ENCODE measurements around the gene TBC1D30. TPM values are rescaled to one million over a fixed set of nuclear protein-coding genes. Genes with fewer than 3 reads are reported as not detected.

Gene TBC1D30
- total RNA-seq, 1 experiment from 2014 or later: 3.6 TPM

GRCh38 chr12:64780531-64781279 lies 43.7 kb upstream of the TBC1D30 start (continued):
- TF ChIP-seq RELA (CRISPR knock-in tag; IDR thresholded peaks at IDR 0.05; ENCODE audit: borderline replicate concordance) (no peak), STAT6 (CRISPR knock-in tag; conservative IDR thresholded peaks at IDR 0.05; ENCODE audit: low read depth) (no peak), ATF6 (CRISPR knock-in tag; IDR thresholded peaks at IDR 0.05) (no peak), TP53 (CRISPR knock-in tag; IDR thresholded peaks at IDR 0.05) (peak; percentile 79), TCF7 (CRISPR knock-in tag; IDR thresholded peaks at IDR 0.05; ENCODE audit: low read depth) (peak; percentile 58), NR3C1 (CRISPR knock-in tag; conservative IDR thresholded peaks at IDR 0.05; ENCODE audit: low read depth) (no peak), JUN (CRISPR knock-in tag; IDR thresholded peaks at IDR 0.05) (0 out of 2 replicates have a peak, but pooled peaks have one; percentile 60), ZBTB43 (CRISPR knock-in tag; IDR thresholded peaks at IDR 0.05) (no peak), ARID4B (CRISPR knock-in tag; IDR thresholded peaks at IDR 0.05; ENCODE audit: borderline replicate concordance) (peak; percentile 8; the same call in 1 of the 2 replicates), USF1 (CRISPR knock-in tag; IDR thresholded peaks at IDR 0.05) (peak; percentile 34; the same call in 1 of the 2 replicates), ESRRA (CRISPR knock-in tag; IDR thresholded peaks at IDR 0.05; ENCODE audit: borderline replicate concordance) (peak; percentile 52; the same call in 1 of the 2 replicates), ZNF423 (CRISPR knock-in tag; IDR thresholded peaks at IDR 0.05) (peak; percentile 57; the same call in 1 of the 2 replicates), ETV6 (CRISPR knock-in tag; IDR thresholded peaks at IDR 0.05) (no peak; the same call in 1 of the 2 replicates), HMGXB4 (CRISPR knock-in tag; IDR thresholded peaks at IDR 0.05) (peak; percentile 37; the same call in 1 of the 2 replicates), FOXP4 (CRISPR knock-in tag; IDR thresholded peaks at IDR 0.05) (peak; percentile 43; the same call in 1 of the 2 replicates), ATF3 (CRISPR knock-in tag; conservative IDR thresholded peaks at IDR 0.05) (no peak), MXD4 (CRISPR knock-in tag; IDR thresholded peaks at IDR 0.05; ENCODE audit: borderline replicate concordance) (no peak), IRF1 (CRISPR knock-in tag; IDR thresholded peaks at IDR 0.05) (peak; percentile 60; the same call in 1 of the 2 replicates), USF2 (CRISPR knock-in tag; IDR thresholded peaks at IDR 0.05) (peak; percentile 5; the same call in 1 of the 2 replicates)

Measured in WTC11 (cell line).